Peyer's patch (tissue), 4 donors: ENCODE results near the gene DHRS4L2.

Experiments
- POLR2A ChIP-seq, 2 donors: fragments of 450-650 bp; IDR thresholded peaks; one replicate each; pipeline ENCODE4 v1.5.1; 2017; ENCODE audit warnings: antibody characterized with exemption in 2 of 2, mild to moderate bottlenecking in 2 of 2, moderate library complexity in 2 of 2
- TF ChIP-seq, protein P1 (sequence below), 6 experiments: fragments of 450-650 bp in 4 of 6; fragments of 200-600 bp in 2 of 6; sonication (generic) in 1 of 6; IDR thresholded peaks; one replicate each; pipeline ENCODE4 v1.5.1; 2017 to 2019; ENCODE audit warnings: antibody characterized with exemption in 6 of 6, mild to moderate bottlenecking in 3 of 6, moderate library complexity in 1 of 6

GRCh38 chr14:24038686-24039085 is 50.0 kb downstream of the DHRS4L2 start:
- TF ChIP-seq POLR2A (IDR thresholded peaks at IDR 0.05), result no peak
- TF ChIP-seq, protein P1, sequence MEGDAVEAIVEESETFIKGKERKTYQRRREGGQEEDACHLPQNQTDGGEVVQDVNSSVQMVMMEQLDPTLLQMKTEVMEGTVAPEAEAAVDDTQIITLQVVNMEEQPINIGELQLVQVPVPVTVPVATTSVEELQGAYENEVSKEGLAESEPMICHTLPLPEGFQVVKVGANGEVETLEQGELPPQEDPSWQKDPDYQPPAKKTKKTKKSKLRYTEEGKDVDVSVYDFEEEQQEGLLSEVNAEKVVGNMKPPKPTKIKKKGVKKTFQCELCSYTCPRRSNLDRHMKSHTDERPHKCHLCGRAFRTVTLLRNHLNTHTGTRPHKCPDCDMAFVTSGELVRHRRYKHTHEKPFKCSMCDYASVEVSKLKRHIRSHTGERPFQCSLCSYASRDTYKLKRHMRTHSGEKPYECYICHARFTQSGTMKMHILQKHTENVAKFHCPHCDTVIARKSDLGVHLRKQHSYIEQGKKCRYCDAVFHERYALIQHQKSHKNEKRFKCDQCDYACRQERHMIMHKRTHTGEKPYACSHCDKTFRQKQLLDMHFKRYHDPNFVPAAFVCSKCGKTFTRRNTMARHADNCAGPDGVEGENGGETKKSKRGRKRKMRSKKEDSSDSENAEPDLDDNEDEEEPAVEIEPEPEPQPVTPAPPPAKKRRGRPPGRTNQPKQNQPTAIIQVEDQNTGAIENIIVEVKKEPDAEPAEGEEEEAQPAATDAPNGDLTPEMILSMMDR (IDR thresholded peaks at IDR 0.05), result no peak
